WI38 (cell line): ENCODE measurements around the gene BPIFB6.

ENCODE experiments used
- H3K4me3 ChIP-seq: 2 replicates; pipeline ENCODE4 v1.5.1; 2011; ENCODE audit warnings: low read depth, mild to moderate bottlenecking, control low read depth, low read length
- CTCF ChIP-seq: IDR thresholded peaks from 2 replicates; pipeline ENCODE4 v1.5.1; 2012; ENCODE audit warnings: low read depth, mild to moderate bottlenecking, control low read depth, low read length

BPIFB6 gene

GRCh38 chr20:32991792-32992641 lies 39.4 kb upstream of the BPIFB6 start:
- H3K4me3 ChIP-seq: no peak overlapping the region
- no peak for TF ChIP-seq CTCF

GRCh38 chr20:32993496-32994050 lies 37.9 kb upstream of the BPIFB6 start:
- no peak for TF ChIP-seq CTCF
- H3K4me3 ChIP-seq: no peak overlapping the region

GRCh38 chr20:32995802-32996201 lies 35.6 kb upstream of the BPIFB6 start:
- TF ChIP-seq CTCF: no peak

GRCh38 chr20:32997431-32997830 lies 34.0 kb upstream of the BPIFB6 start:
- no peak overlapping the region for H3K4me3 ChIP-seq
- TF ChIP-seq CTCF: no peak

More at GRCh38 chr20:32995802-32996201, 35.6 kb upstream of the BPIFB6 start:
- no peak overlapping the region for H3K4me3 ChIP-seq

- H3K4me3 ChIP-seq: no peak overlapping the region
- TF ChIP-seq CTCF: no peak
Observed at GRCh38 chr20:32999603-33000250, 31.7 kb upstream of the BPIFB6 start.

- H3K4me3 ChIP-seq: no peak overlapping the region
- no peak for TF ChIP-seq CTCF
Observed at GRCh38 chr20:33000802-33001466, 30.5 kb upstream of the BPIFB6 start.
